ENCODE results near the gene CNTN3.
A peak's percentile ranks its signal among the peaks of the same experiment; 100 is the strongest.

The CNTN3 gene

DNA sequence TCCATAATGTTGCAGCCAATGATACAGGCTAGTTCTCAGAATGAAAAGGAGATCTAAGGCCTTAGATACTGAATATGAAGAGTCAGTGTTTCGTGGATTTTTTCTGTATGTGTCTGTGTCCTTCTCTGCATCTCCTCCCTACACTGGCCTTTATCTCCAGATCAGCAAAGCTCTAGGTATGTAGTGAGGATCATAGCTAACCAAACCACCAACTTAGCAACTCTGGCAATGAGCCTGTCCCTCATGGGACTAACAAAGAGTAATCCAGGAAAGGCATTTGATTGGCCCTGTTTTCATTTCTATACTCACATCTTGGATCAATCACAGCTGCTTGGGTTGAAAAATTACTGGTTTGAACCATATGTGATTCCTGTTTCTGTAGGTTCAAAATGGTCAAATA, 18.6 kb upstream of the CNTN3 start:
- Histone ChIP-seq H2BK120ac (ENCODE audit: low read depth, low read length) (no peak overlapping the region), H3K14ac (ENCODE audit: low read length in 2 of 2) (no peak overlapping the region), H3K9ac (ENCODE audit: low read length) (no peak overlapping the region), H2BK5ac (ENCODE audit: low read depth, low read length, poor library complexity, severe bottlenecking) (no peak overlapping the region), H3K27ac (ENCODE audit: low read length, poor library complexity, severe bottlenecking) (no peak overlapping the region), H4K8ac (ENCODE audit: low read length) (no peak overlapping the region), H2AFZ (ENCODE audit: low read depth, low read length) (no peak overlapping the region), H3K79me1 (replicated peaks; ENCODE audit: low read length, poor library complexity, severe bottlenecking) (no peaks in the 10 kb centered on the region), H3K4me3 (ENCODE audit: insufficient read depth in 1 of 2, low read depth in 1 of 2, low read length in 2 of 2) (no peak overlapping the region), H3K4me1 (ENCODE audit: control insufficient read depth, insufficient read depth, low read depth, low read length) (no peaks in the 10 kb centered on the region), H4K91ac (ENCODE audit: low read length) (no peak overlapping the region), H2BK15ac (ENCODE audit: low read depth, poor library complexity, severe bottlenecking) (no peak overlapping the region), H3K27me3 (ENCODE audit: control insufficient read depth in 1 of 2, insufficient read depth in 1 of 2, low read length in 2 of 2) (no peaks in the 10 kb centered on the region), H3K4ac (ENCODE audit: low read depth in 1 of 2, low read length in 2 of 2) (no peak overlapping the region), H3K18ac (ENCODE audit: low read depth in 1 of 2, low read length in 2 of 2) (no peak overlapping the region), H3K9me3 (ENCODE audit: control insufficient read depth, low read length) (no peaks in the 10 kb centered on the region), H3K23ac (ENCODE audit: low read length in 2 of 2) (no peak overlapping the region), H3K36me3 (ENCODE audit: control insufficient read depth in 1 of 2, insufficient read depth in 2 of 2, low read depth in 1 of 2, low read length in 2 of 2) (no peaks in the 10 kb centered on the region), H3K4me2 (ENCODE audit: low read length, poor library complexity, severe bottlenecking) (no peak overlapping the region), H2BK12ac (ENCODE audit: low read length in 2 of 2) (no peak overlapping the region), H2AK5ac (ENCODE audit: low read length, severe bottlenecking) (no peak overlapping the region)
- whole genome bisulfite sequencing: no CpG with 5 or more reads among the region's 1 CpG
- DNase-seq: no peak

DNA sequence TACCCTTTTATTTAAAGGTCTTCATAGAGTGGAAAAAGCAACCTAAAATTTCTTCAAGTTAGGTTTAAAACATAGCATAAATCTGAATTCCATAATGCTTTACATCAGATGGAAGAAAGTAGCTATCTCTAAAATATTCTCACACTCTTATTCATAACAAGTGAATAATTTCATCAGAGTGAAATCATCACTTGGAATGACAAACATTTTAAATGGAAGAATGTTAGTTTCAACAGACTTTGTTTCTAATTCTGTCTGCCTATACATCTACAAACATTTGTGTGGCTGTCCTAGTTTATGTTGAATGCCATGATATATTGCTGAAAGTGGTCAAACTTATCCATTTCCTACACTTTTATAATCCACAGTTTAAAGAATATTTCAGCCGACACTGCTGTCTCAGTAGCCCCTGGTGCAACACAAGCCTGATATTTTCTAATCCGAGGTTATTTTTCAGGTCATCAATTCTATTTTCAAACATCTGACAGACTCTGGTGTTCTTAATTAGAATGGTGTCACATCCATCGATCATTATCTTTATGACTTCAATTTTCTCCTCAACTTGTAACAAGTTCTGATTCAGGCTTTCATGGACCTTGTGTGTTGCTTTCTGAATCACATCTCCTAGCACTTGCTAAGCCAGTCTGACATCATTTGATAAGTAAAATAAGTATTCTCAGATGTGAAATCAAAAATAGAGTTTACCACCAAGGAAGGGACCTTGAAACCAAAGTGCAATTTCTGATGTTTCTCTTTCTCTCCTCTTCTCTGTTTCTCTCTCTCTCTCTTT, 17.1 kb upstream of the CNTN3 start:
- Histone ChIP-seq H3K27me3 (ENCODE audit: control insufficient read depth in 1 of 2, insufficient read depth in 1 of 2, low read length in 2 of 2) (no peaks in the 10 kb centered on the region), H2BK12ac (ENCODE audit: low read length in 2 of 2) (no peak overlapping the region), H4K91ac (ENCODE audit: low read length) (no peak overlapping the region), H3K18ac (ENCODE audit: low read depth in 1 of 2, low read length in 2 of 2) (no peak overlapping the region), H3K27ac (ENCODE audit: low read length, poor library complexity, severe bottlenecking) (no peak overlapping the region), H3K36me3 (ENCODE audit: control insufficient read depth in 1 of 2, insufficient read depth in 2 of 2, low read depth in 1 of 2, low read length in 2 of 2) (no peaks in the 10 kb centered on the region), H4K8ac (ENCODE audit: low read length) (no peak overlapping the region), H3K4me3 (ENCODE audit: insufficient read depth in 1 of 2, low read depth in 1 of 2, low read length in 2 of 2) (no peak overlapping the region), H3K4me1 (ENCODE audit: control insufficient read depth, insufficient read depth, low read depth, low read length) (no peaks in the 10 kb centered on the region), H3K14ac (ENCODE audit: low read length in 2 of 2) (no peak overlapping the region), H3K9me3 (ENCODE audit: control insufficient read depth, low read length) (no peaks in the 10 kb centered on the region), H3K9ac (ENCODE audit: low read length) (peak overlapping the region; percentile 17), H2AFZ (ENCODE audit: low read depth, low read length) (no peak overlapping the region), H2BK5ac (ENCODE audit: low read depth, low read length, poor library complexity, severe bottlenecking) (no peak overlapping the region), H3K79me1 (replicated peaks; ENCODE audit: low read length, poor library complexity, severe bottlenecking) (no peaks in the 10 kb centered on the region), H2BK15ac (ENCODE audit: low read depth, poor library complexity, severe bottlenecking) (no peak overlapping the region), H3K4ac (ENCODE audit: low read depth in 1 of 2, low read length in 2 of 2) (no peak overlapping the region), H2AK5ac (ENCODE audit: low read length, severe bottlenecking) (no peak overlapping the region), H3K23ac (ENCODE audit: low read length in 2 of 2) (no peak overlapping the region), H2BK120ac (ENCODE audit: low read depth, low read length) (no peak overlapping the region), H3K4me2 (ENCODE audit: low read length, poor library complexity, severe bottlenecking) (no peak overlapping the region)
- WGBS: 76% methylated on average over 3 of the region's 3 CpGs
- no peak for DNase-seq

DNA sequence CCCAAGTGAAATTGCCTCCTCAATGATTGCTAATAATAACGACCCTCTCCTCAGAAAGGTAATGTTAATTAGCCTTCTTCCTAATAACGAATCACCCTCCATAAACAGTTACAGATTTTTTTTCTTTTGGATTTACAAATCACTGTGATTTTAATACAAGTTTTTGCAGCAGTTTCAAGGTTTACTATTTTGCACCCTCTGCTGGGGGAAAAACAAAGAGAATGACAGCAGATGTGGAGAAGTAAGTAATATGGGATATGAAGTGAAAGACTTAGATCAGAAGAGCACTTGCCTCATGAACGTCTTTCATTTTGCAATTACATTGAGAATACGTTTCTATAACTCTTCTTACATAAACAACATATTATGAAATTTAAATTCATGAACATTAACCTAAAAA, 16.1 kb upstream of the CNTN3 start:
- Histone ChIP-seq H3K9me3 (ENCODE audit: control insufficient read depth, low read length) (no peaks in the 10 kb centered on the region), H2BK120ac (ENCODE audit: low read depth, low read length) (no peak overlapping the region), H4K91ac (ENCODE audit: low read length) (no peak overlapping the region), H3K36me3 (ENCODE audit: control insufficient read depth in 1 of 2, insufficient read depth in 2 of 2, low read depth in 1 of 2, low read length in 2 of 2) (no peaks in the 10 kb centered on the region), H3K4me1 (ENCODE audit: control insufficient read depth, insufficient read depth, low read depth, low read length) (no peaks in the 10 kb centered on the region), H3K27ac (ENCODE audit: low read length, poor library complexity, severe bottlenecking) (no peak overlapping the region), H2AK5ac (ENCODE audit: low read length, severe bottlenecking) (no peak overlapping the region), H2AFZ (ENCODE audit: low read depth, low read length) (no peak overlapping the region), H3K23ac (ENCODE audit: low read length in 2 of 2) (no peak overlapping the region), H2BK5ac (ENCODE audit: low read depth, low read length, poor library complexity, severe bottlenecking) (no peak overlapping the region), H3K14ac (ENCODE audit: low read length in 2 of 2) (no peak overlapping the region), H3K4me2 (ENCODE audit: low read length, poor library complexity, severe bottlenecking) (no peak overlapping the region), H2BK15ac (ENCODE audit: low read depth, poor library complexity, severe bottlenecking) (no peak overlapping the region), H3K79me1 (replicated peaks; ENCODE audit: low read length, poor library complexity, severe bottlenecking) (no peaks in the 10 kb centered on the region), H3K4me3 (ENCODE audit: insufficient read depth in 1 of 2, low read depth in 1 of 2, low read length in 2 of 2) (no peak overlapping the region), H4K8ac (ENCODE audit: low read length) (no peak overlapping the region), H3K27me3 (ENCODE audit: control insufficient read depth in 1 of 2, insufficient read depth in 1 of 2, low read length in 2 of 2) (no peaks in the 10 kb centered on the region), H3K4ac (ENCODE audit: low read depth in 1 of 2, low read length in 2 of 2) (no peak overlapping the region), H3K9ac (ENCODE audit: low read length) (no peak overlapping the region), H3K18ac (ENCODE audit: low read depth in 1 of 2, low read length in 2 of 2) (no peak overlapping the region), H2BK12ac (ENCODE audit: low read length in 2 of 2) (no peak overlapping the region)
- 29% methylated on average over 1 of the region's 4 CpGs for WGBS
- DNase-seq: no peak

- no peaks in the 10 kb centered on the region for H3K79me1 ChIP-seq (replicated peaks; ENCODE audit: low read length, poor library complexity, severe bottlenecking)
- H3K14ac ChIP-seq (ENCODE audit: low read length in 2 of 2): no peak overlapping the region
- no peak overlapping the region for H4K8ac ChIP-seq (ENCODE audit: low read length)
- no peaks in the 10 kb centered on the region for H3K36me3 ChIP-seq (ENCODE audit: control insufficient read depth in 1 of 2, insufficient read depth in 2 of 2, low read depth in 1 of 2, low read length in 2 of 2)
- H3K23ac ChIP-seq (ENCODE audit: low read length in 2 of 2): no peak overlapping the region
- no peak overlapping the region for H2AFZ ChIP-seq (ENCODE audit: low read depth, low read length)
- no peak overlapping the region for H3K4me3 ChIP-seq (ENCODE audit: insufficient read depth in 1 of 2, low read depth in 1 of 2, low read length in 2 of 2)
- H3K27ac ChIP-seq (ENCODE audit: low read length, poor library complexity, severe bottlenecking): no peak overlapping the region
- H3K4me1 ChIP-seq (ENCODE audit: control insufficient read depth, insufficient read depth, low read depth, low read length): no peaks in the 10 kb centered on the region
- H4K91ac ChIP-seq (ENCODE audit: low read length): no peak overlapping the region
- no peak overlapping the region for H2BK12ac ChIP-seq (ENCODE audit: low read length in 2 of 2)
- no peak overlapping the region for H3K9ac ChIP-seq (ENCODE audit: low read length)
- H2BK15ac ChIP-seq (ENCODE audit: low read depth, poor library complexity, severe bottlenecking): no peak overlapping the region
- no peaks in the 10 kb centered on the region for H3K9me3 ChIP-seq (ENCODE audit: control insufficient read depth, low read length)
- H2BK120ac ChIP-seq (ENCODE audit: low read depth, low read length): no peak overlapping the region
- H3K18ac ChIP-seq (ENCODE audit: low read depth in 1 of 2, low read length in 2 of 2): no peak overlapping the region
- H3K27me3 ChIP-seq (ENCODE audit: control insufficient read depth in 1 of 2, insufficient read depth in 1 of 2, low read length in 2 of 2): no peaks in the 10 kb centered on the region
- DNase-seq: no peak
- no peak overlapping the region for H2BK5ac ChIP-seq (ENCODE audit: low read depth, low read length, poor library complexity, severe bottlenecking)
- 24% methylated on average over 2 of the region's 2 CpGs for WGBS
- H3K4me2 ChIP-seq (ENCODE audit: low read length, poor library complexity, severe bottlenecking): no peak overlapping the region
- H2AK5ac ChIP-seq (ENCODE audit: low read length, severe bottlenecking): no peak overlapping the region
- H3K4ac ChIP-seq (ENCODE audit: low read depth in 1 of 2, low read length in 2 of 2): no peak overlapping the region
Measured at GRCh38 chr3:74626011-74626410, 11.6 kb upstream of the CNTN3 start.

All from mesenchymal stem cell (in vitro differentiated cells and primary cell).